HUES48 (cell line): Measurements from ENCODE around the gene TMEFF2.

Experiments
- H3K27ac ChIP-seq: one replicate; pipeline ENCODE4 v1.7.0; 2013; ENCODE audit warnings: low read depth, low read length, inconsistent platforms
- H3K27me3 ChIP-seq: 2 replicates; pipeline ENCODE4 v1.6.1; 2013; ENCODE audit warnings: mild to moderate bottlenecking, low read length; ENCODE audit not compliant: control insufficient read depth, insufficient read depth
- H3K36me3 ChIP-seq: 2 replicates; pipeline ENCODE4 v1.6.1; 2013; ENCODE audit warnings: low read length; ENCODE audit not compliant: control insufficient read depth, insufficient read depth
- H3K4me1 ChIP-seq: 2 replicates; pipeline ENCODE4 v1.6.1; 2013; ENCODE audit warnings: mild to moderate bottlenecking, low read length; ENCODE audit not compliant: control insufficient read depth, insufficient read depth
- H3K4me3 ChIP-seq: 2 replicates; pipeline ENCODE4 v1.5.1; 2013; ENCODE audit warnings: mild to moderate bottlenecking, low read depth, low read length
- H3K9ac ChIP-seq: 2 replicates; pipeline ENCODE4 v1.6.1; 2013; ENCODE audit warnings: mild to moderate bottlenecking, low read depth, low read length, moderate library complexity
- H3K9me3 ChIP-seq: 2 replicates; pipeline ENCODE4 v1.6.1; 2013; ENCODE audit warnings: low read length; ENCODE audit not compliant: control insufficient read depth, insufficient read depth

Gene TMEFF2

GRCh38 chr2:191947235-191947634 lies 247.5 kb downstream of the TMEFF2 start:
- no peaks in the 10 kb centered on the region for H3K4me1 ChIP-seq
- H3K27ac ChIP-seq, result no peak overlapping the region
- no peak overlapping the region for H3K9ac ChIP-seq
- no peaks in the 10 kb centered on the region for H3K27me3 ChIP-seq
- no peaks in the 10 kb centered on the region for H3K36me3 ChIP-seq
- no peaks in the 10 kb centered on the region for H3K9me3 ChIP-seq
- H3K4me3 ChIP-seq, result no peak overlapping the region

GRCh38 chr2:191946471-191947182 lies 248.1 kb downstream of the TMEFF2 start:
- no peak overlapping the region for H3K27ac ChIP-seq
- H3K9ac ChIP-seq, result no peak overlapping the region

GRCh38 chr2:191945623-191946022 lies 249.1 kb downstream of the TMEFF2 start:
- H3K27me3 ChIP-seq, result no peaks in the 10 kb centered on the region
- no peaks in the 10 kb centered on the region for H3K36me3 ChIP-seq
- H3K9me3 ChIP-seq, result no peaks in the 10 kb centered on the region
- no peak overlapping the region for H3K9ac ChIP-seq
- H3K27ac ChIP-seq, result no peak overlapping the region
- H3K4me3 ChIP-seq, result no peak overlapping the region
- no peaks in the 10 kb centered on the region for H3K4me1 ChIP-seq

More at GRCh38 chr2:191946471-191947182, 248.1 kb downstream of the TMEFF2 start:
- Histone ChIP-seq H3K27me3 (no peaks in the 10 kb centered on the region), H3K4me3 (no peak overlapping the region), H3K4me1 (no peaks in the 10 kb centered on the region), H3K36me3 (no peaks in the 10 kb centered on the region), H3K9me3 (no peaks in the 10 kb centered on the region)

GRCh38 chr2:191942739-191943103 lies 252.0 kb downstream of the TMEFF2 start:
- H3K27me3 ChIP-seq, result no peaks in the 10 kb centered on the region
- H3K9ac ChIP-seq, result no peak overlapping the region
- H3K4me3 ChIP-seq, result no peak overlapping the region
- H3K4me1 ChIP-seq, result 0 out of 2 replicates have a peak, but pooled peaks cover 5% of the 10 kb centered on the region
- H3K27ac ChIP-seq, result no peak overlapping the region
- H3K36me3 ChIP-seq, result no peaks in the 10 kb centered on the region
- no peaks in the 10 kb centered on the region for H3K9me3 ChIP-seq

- Histone ChIP-seq H3K27ac (no peak overlapping the region), H3K36me3 (no peaks in the 10 kb centered on the region), H3K4me3 (no peak overlapping the region), H3K4me1 (0 out of 2 replicates have a peak, but pooled peaks cover 5% of the 10 kb centered on the region), H3K9ac (no peak overlapping the region), H3K9me3 (no peaks in the 10 kb centered on the region), H3K27me3 (no peaks in the 10 kb centered on the region)
Observed at GRCh38 chr2:191942090-191942738, 252.5 kb downstream of the TMEFF2 start.

- H3K27ac ChIP-seq, result no peak overlapping the region
Observed at GRCh38 chr2:191941376-191941929, 253.3 kb downstream of the TMEFF2 start.

GRCh38 chr2:191938779-191939178 lies 256.0 kb downstream of the TMEFF2 start:
- Histone ChIP-seq H3K27me3 (no peaks in the 10 kb centered on the region), H3K4me3 (no peak overlapping the region), H3K9ac (no peak overlapping the region), H3K4me1 (0 out of 2 replicates have a peak, but pooled peaks cover 5% of the 10 kb centered on the region), H3K27ac (no peak overlapping the region), H3K9me3 (no peaks in the 10 kb centered on the region), H3K36me3 (no peaks in the 10 kb centered on the region)

More at GRCh38 chr2:191941376-191941929, 253.3 kb downstream of the TMEFF2 start:
- Histone ChIP-seq H3K9me3 (no peaks in the 10 kb centered on the region), H3K9ac (no peak overlapping the region), H3K36me3 (no peaks in the 10 kb centered on the region), H3K4me1 (0 out of 2 replicates have a peak, but pooled peaks cover 5% of the 10 kb centered on the region), H3K4me3 (no peak overlapping the region), H3K27me3 (no peaks in the 10 kb centered on the region)

- Histone ChIP-seq H3K27me3 (no peaks in the 10 kb centered on the region), H3K9ac (no peak overlapping the region), H3K36me3 (no peaks in the 10 kb centered on the region), H3K9me3 (no peaks in the 10 kb centered on the region), H3K4me1 (0 out of 2 replicates have a peak, but pooled peaks cover 5% of the 10 kb centered on the region), H3K27ac (no peak overlapping the region), H3K4me3 (no peak overlapping the region)
Observed at GRCh38 chr2:191936882-191937405, 257.8 kb downstream of the TMEFF2 start.

GRCh38 chr2:191935247-191935646 lies 259.5 kb downstream of the TMEFF2 start:
- H3K4me1 ChIP-seq, result 0 out of 2 replicates have a peak, but pooled peaks cover 5% of the 10 kb centered on the region
- no peak overlapping the region for H3K9ac ChIP-seq
- no peaks in the 10 kb centered on the region for H3K27me3 ChIP-seq
- H3K36me3 ChIP-seq, result no peaks in the 10 kb centered on the region
- H3K9me3 ChIP-seq, result no peaks in the 10 kb centered on the region
- no peak overlapping the region for H3K27ac ChIP-seq
- H3K4me3 ChIP-seq, result no peak overlapping the region

- Histone ChIP-seq H3K27ac (no peak overlapping the region), H3K4me1 (0 out of 2 replicates have a peak, but pooled peaks cover 6% of the 10 kb centered on the region), H3K27me3 (no peaks in the 10 kb centered on the region), H3K9ac (no peak overlapping the region), H3K36me3 (no peaks in the 10 kb centered on the region), H3K4me3 (no peak overlapping the region), H3K9me3 (no peaks in the 10 kb centered on the region)
Observed at GRCh38 chr2:191933307-191934105, 261.2 kb downstream of the TMEFF2 start.
